ENCODE results near the gene PLCB1.

Gene PLCB1

DNA sequence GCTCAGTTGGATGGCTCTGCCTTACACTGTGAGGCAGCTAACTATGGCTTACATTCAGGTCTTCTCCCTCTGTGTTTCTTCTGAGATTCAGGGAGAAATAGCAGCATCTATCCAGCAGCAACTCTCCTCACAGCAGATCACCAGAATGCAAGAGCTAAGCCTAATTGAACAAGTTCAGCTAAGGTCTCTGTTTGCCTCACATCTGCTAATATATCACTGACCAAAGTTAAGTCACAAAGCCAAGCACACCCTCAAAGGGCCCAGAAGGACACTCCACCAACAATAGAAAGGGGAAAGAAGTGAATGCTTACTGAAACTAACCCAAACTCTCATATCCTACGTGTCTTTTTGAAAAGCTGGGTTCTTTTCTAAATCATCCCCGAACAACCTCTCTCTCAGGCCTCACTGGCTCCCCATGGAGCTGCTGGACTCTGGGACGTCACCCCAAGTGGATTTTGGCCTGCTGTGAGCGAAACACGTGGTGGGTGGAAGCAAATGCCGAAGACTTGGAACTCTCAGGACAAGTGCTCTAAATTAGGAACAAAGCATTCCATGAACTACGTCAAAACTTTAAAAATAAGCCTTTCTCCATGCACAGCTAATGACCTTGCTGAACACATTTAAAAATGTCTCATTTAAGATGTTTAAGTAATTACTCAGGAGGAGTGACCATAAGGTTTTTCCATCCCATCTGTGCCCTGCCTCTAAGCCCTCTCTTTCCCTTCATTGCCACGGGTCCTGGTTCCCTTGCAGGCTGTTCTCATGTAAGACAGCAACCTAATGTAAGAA lies 769.4 kb downstream of the PLCB1 start:
- TF ChIP-seq, protein P1, sequence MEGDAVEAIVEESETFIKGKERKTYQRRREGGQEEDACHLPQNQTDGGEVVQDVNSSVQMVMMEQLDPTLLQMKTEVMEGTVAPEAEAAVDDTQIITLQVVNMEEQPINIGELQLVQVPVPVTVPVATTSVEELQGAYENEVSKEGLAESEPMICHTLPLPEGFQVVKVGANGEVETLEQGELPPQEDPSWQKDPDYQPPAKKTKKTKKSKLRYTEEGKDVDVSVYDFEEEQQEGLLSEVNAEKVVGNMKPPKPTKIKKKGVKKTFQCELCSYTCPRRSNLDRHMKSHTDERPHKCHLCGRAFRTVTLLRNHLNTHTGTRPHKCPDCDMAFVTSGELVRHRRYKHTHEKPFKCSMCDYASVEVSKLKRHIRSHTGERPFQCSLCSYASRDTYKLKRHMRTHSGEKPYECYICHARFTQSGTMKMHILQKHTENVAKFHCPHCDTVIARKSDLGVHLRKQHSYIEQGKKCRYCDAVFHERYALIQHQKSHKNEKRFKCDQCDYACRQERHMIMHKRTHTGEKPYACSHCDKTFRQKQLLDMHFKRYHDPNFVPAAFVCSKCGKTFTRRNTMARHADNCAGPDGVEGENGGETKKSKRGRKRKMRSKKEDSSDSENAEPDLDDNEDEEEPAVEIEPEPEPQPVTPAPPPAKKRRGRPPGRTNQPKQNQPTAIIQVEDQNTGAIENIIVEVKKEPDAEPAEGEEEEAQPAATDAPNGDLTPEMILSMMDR (conservative IDR thresholded peaks at IDR 0.05; ENCODE audit: control insufficient read depth, insufficient read depth, low read depth, low read length), result no peak
- DNase-seq (ENCODE audit: low read depth), result peak; percentile 42

DNA sequence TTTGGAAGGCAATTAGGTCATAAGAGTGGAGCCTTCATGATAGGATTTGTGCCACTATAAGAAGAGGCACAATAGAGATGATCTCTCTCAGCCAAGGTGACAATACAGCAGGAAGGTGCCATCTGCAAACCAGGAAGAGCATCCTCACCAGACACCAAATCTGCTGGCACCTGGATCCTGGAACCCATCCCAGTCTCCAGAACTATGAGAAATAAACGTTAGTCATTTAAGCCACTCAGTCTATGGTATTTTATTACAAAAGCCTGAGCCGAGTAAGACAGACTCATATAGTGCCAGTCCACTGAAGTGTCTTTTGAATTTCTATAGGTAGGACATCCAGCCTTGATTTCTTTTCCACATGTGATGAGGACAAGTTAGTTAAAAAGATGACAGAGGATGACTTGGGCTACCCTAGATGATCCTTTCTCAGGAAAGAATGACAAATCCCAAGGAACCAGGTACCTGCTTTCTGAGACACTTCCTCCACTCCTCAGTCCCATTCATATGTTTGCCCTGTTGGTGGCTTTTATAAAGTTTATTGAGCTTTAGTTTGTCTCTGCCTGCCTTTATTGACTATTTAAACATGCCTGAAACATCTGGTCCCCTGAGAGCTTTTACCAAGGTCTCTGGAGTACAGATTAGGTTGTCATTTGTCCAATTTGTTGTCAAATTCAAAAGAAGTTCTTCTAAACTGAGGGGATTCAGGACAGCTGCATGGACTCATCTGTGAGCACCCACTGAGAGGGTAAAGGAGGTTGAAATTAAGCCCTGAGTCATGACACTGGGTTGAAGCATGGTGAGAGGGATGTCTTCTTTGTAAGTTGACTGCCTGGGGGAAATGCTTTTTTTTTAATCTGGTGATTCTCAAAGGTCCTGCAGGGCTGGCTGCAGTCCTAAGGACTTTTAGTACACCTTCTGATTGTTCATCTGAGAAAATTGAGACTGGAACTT lies 771.9 kb downstream of the PLCB1 start:
- TF ChIP-seq, protein P1 (conservative IDR thresholded peaks at IDR 0.05; ENCODE audit: control insufficient read depth, insufficient read depth, low read depth, low read length), result no peak
- no peak overlapping the region for H3K4me3 ChIP-seq (ENCODE audit: control insufficient read depth, low read depth, low read length)

More for the DNA sequence above, 769.4 kb downstream of the PLCB1 start:
- no peak overlapping the region for H3K4me3 ChIP-seq (ENCODE audit: control insufficient read depth, low read depth, low read length)

DNA sequence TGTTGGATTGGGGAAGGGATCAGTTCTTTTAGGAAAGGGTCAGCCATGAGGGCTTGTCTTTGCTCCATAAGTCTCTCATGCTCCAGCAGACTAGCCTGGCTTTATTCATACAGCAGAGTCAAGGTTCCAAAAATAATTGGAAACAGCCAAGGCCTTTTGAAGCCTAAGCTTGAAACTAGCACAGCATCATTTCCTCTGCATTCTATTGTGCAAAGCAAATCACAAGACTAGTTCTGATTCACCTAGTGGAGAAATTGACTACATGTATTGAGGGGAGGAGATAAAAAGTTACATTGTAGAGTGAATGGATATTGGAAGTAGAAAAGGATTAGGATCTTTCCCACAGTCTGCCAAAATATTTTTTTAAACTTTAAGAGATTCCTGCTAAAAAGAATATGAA lies 777.5 kb downstream of the PLCB1 start:
- peak; percentile 60 for DNase-seq (ENCODE audit: low read depth)
- TF ChIP-seq, protein P1 (conservative IDR thresholded peaks at IDR 0.05; ENCODE audit: control insufficient read depth, insufficient read depth, low read depth, low read length), result no peak
- no peak overlapping the region for H3K4me3 ChIP-seq (ENCODE audit: control insufficient read depth, low read depth, low read length)

More for the DNA sequence above, 771.9 kb downstream of the PLCB1 start:
- DNase-seq (ENCODE audit: low read depth), result peak; percentile 6

DNA sequence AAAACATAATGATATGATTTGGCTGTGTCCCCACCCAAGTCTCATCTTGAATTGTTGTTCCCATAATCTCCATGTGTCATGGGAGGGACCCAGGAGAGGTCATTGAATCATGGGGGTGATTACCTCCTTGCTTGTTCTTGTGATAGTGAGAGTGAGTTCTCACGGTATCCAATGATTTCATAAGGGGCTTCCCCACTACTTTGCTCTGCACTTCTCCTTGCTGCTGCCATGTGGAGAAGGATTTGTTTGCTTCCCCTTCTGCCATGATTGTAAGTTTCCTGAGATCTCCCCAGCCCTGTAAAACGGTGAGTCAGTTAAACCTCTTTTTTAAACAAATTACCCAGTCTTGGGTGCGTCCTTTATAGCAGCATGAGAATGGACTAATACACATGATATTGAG lies 780.0 kb downstream of the PLCB1 start:
- TF ChIP-seq, protein P1 (conservative IDR thresholded peaks at IDR 0.05; ENCODE audit: control insufficient read depth, insufficient read depth, low read depth, low read length), result no peak
- no peak overlapping the region for H3K4me3 ChIP-seq (ENCODE audit: control insufficient read depth, low read depth, low read length)
- no peak for DNase-seq (ENCODE audit: low read depth)

DNA sequence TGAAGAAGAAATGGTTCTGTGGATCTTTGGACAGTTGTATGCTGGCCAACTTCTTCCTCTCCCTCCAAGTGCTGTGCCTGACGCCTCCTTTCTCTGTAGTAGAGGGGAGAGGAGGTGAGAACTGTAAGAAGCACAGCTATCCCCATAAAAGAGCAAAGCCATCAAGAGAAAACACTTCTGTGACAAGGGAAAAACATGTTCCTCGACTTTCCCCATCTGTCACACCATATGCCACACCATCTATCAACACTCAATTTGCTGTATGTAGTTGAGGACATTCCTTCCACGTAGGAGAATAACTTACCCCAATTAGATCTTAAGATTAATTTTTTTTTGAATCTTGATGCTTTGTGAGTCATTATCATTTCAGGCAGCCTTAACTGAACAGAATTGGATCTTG lies 780.7 kb downstream of the PLCB1 start:
- DNase-seq (ENCODE audit: low read depth), result no peak
- no peak overlapping the region for H3K4me3 ChIP-seq (ENCODE audit: control insufficient read depth, low read depth, low read length)
- TF ChIP-seq, protein P1 (conservative IDR thresholded peaks at IDR 0.05; ENCODE audit: control insufficient read depth, insufficient read depth, low read depth, low read length), result no peak

DNA sequence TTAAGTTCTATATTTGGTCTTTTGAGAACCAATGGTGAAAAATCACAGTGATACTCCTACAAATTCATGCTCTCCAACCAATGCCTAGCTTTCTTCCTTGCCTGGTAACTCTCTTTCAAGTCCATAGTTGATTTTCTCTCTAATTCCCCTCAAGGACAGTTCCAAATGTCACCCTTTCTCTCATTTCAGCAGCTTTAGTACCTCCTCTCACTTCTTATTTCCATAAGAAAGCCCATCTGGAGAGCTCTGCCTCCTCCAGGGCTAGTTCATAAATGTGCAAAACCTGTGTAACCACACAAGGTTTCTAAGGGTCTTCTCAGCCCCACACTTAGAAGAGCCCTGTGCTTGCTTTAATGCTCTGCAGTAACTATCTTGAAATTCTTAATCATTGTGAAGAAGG lies 781.4 kb downstream of the PLCB1 start:
- TF ChIP-seq, protein P1 (conservative IDR thresholded peaks at IDR 0.05; ENCODE audit: control insufficient read depth, insufficient read depth, low read depth, low read length), result no peak
- H3K4me3 ChIP-seq (ENCODE audit: control insufficient read depth, low read depth, low read length), result no peak overlapping the region
- DNase-seq (ENCODE audit: low read depth), result no peak

Data from fibroblast of mammary gland (primary cell).